DOHH2 (cell line): Measurements from ENCODE around the gene LPIN1.

Experiments used
- CTCF ChIP-seq: fragments of 200-600 bp; sonication (generic); IDR thresholded peaks from one replicate; pipeline ENCODE4 v1.5.1; 2014; ENCODE audit warnings: antibody characterized with exemption, mild to moderate bottlenecking, low read depth, low read length; ENCODE audit not compliant: poor library complexity, severe bottlenecking
- EZH2phosphoT487 ChIP-seq: fragments of 200-600 bp; sonication (generic); IDR thresholded peaks from 2 replicates; pipeline ENCODE4 v1.6.1; 2017; ENCODE audit warnings: borderline replicate concordance, mild to moderate bottlenecking, antibody characterized with exemption, low read length, moderate library complexity, mixed read lengths

- TF ChIP-seq CTCF, result no peak
- no peak for TF ChIP-seq EZH2phosphoT487
Observed at GRCh38 chr2:11726384-11726783, 20.0 kb upstream of the LPIN1 start.
